GM20431 (cell line): ENCODE results near the gene VCAM1.
"Not testable (repeated sequence)": the region's sequence is repeated elsewhere in the genome, so short reads cannot be mapped to it uniquely, and the experiment has no call there.

Experiments
- in situ Hi-C: fragments of 300-500 bp; cut with MseI, MboI; formaldehyde crosslinking; loops from one replicate; pipeline ENCODE4 v1.15.0; 2020; ENCODE audit warnings: low sequenced_read_pairs; ENCODE audit not compliant: unreplicated experiment

Gene VCAM1

DNA sequence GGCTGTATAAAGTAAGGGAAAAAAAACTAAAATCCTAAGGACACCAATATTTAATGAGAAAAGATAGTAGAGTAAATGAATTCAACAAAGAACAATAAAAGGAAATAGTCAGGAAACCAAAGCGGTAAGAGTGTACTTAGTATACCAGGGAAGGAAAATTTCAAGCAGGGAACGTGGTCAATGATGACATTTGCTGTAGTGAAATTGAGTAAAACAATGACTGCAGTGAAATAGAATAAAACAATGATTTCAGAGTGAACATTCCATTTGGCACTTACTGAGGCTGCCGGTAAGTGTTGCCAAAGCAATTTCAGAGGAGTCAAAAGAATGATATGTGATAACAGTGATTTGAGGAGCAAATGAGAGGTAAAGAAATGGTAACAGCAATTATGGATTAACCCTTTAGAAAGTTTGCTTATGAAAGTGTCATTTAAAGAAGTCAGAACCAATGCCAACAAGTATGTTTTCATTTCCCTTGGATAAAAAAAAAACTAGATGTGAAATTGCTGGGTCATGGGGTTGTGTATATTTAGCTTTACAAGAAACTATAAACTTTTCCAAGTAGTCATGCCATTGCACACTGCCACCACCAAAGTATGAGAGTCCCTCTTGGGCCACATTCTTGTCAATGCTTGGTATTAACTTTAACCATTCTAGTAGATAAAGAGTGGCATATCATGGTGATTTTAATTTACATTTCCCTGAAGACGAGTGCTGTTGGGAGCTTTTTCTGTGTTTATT, 50.5 kb downstream of the VCAM1 start:
- in situ Hi-C loops: no loop called here

- in situ Hi-C loops: no loop called here
Observed at GRCh38 chr1:100773444-100773843, 53.9 kb downstream of the VCAM1 start.

- in situ Hi-C loops: no loop called here
Observed at GRCh38 chr1:100774370-100774769, 54.8 kb downstream of the VCAM1 start.

DNA sequence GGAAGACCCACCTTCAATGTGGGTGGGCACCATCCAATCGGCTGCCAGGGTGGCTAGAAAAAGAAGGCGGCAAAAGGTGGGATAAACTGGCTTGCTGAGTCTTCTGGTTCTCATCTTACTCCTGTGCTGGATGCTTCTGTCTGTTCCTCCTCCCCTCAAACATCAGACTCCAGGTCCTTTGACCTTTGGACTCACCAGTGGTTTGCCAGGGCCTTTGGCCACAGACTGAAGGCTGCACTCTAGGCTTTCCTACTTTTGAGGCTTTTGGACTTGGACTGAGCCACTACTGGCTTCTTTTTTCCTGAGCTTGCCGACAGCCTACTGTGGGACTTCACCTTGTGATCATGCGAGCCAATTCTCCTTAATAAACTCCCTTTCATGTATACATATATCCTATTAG, 55.9 kb downstream of the VCAM1 start:
- in situ Hi-C loops: no loop called here

DNA sequence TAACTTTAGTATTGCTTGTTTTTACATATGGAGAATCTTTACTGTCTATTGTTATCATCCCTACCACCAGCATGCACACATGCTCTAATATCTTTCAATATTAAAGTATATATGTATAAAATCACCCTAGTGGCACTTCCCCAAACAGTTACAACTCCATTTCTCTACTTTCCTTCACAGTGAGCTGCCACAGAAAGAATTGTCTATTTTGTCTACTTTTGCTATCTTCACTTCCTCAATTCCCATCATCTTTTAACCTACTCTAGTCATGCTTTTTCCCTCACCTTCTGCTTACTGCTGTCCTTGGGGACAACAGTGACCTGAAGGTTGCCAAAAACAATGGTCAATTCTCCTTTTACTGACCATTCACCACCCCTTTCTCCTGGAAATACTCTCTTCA, 59.2 kb downstream of the VCAM1 start:
- in situ Hi-C loops: no loop called here

DNA sequence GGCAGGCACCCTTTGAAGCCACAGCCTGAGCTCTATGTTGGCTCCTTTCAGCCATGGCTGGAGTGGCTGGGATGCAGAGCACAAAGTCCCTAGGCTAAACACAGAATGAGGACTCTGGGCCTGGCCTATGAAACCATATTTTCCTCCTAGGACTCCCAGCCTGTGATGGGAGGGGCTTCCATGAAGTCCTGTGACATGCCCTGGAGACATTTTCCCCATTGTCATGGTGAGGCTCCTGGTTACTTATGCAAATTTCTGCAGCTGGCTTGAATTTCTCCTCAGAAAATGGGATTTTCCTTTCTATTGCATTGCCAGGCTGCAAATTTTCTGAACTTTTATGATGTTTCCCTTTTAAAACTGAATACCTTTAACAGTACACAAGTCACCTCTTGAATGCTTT, 61.3 kb downstream of the VCAM1 start:
- in situ Hi-C loops: no loop called here

DNA sequence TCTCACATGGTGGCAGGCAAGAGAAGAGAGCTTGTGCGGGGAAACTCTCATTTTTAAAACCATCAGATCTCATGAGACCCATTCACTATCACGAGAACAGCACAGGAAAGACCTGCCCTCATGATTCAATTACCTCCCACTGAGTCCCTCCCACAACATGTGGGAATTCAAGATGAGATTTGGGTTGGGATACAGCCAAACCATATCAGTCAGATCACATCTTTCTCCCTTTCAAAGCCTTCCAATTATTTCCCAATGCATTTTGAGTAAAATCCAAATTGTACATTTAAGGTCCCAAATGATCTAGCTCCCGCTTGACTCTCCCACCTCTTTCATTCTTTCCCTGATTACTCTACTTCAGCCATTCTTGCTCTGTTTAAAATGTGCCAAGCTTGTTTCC, 62.2 kb downstream of the VCAM1 start:
- in situ Hi-C loops: not testable (repeated sequence)

- in situ Hi-C loops: no loop called here
Observed at GRCh38 chr1:100782473-100783039, 63.0 kb downstream of the VCAM1 start.

- in situ Hi-C loops: no loop called here
Observed at GRCh38 chr1:100785470-100786052, 66.0 kb downstream of the VCAM1 start.

GRCh38 chr1:100786870-100787269, 67.3 kb downstream of the VCAM1 start:
- in situ Hi-C loops: no loop called here
